Measurements from ENCODE around the gene CBLB.

The CBLB gene

DNA sequence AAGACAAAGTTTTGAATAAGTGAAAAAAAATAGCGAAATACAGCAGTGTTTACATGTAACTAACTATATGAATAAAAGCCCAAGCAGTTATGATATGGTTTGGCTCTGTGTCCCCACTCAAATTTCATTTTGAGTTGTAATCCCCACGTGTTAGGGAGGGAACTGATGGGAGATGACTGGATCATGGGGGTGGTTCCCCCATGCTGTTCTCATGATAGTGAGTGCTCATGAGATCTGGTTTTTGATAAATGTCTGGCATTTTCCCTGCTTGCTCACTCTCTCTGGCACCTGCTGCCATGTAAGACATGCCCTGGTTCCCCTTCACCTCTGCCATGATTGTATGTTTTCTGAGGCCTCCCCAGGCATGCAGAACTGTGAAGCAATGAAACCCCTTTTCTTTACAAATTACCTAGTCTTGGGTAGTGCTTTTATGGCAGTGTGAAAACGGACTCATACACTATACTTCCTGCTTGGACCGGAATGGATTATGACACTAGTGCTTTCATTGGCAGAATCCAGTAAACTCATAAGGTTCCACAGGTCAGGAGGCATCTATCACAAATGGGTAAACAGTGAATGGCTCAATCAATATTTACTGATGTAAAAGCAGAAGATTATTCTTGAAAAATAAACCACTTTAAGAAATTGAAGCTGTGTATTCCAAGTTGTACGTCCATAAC is 192.1 kb downstream of the CBLB start:
- no peak for DNase-seq

DNA sequence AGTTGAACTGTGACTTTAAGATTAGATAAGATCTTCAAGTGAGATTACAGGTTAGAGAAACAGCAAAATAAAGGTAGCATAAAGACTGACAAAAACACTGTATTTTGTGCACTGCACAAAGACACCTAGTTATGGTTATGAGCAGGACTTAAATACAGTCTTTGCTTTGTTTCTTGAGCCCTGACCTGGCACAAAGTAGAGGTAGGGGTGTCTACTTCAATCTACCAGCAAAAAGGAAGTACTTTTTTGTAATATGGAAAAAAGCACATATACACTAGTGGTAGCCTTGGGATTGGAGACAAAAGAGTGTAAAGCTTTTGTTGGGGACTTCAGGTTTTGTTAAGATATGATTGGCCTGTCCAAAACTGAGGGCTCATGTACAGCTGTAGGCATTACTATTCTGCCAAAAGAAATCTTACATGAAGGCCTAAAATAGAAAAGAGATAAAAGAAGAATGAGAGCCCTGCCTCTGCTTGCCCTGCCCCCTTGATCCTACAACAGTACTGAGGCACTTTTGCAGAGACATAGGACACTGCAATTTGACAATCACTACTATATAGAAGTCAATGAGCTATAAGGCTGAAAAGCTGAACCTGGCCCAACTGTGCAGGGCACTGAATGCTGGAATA is 194.3 kb downstream of the CBLB start:
- no peak for DNase-seq

DNA sequence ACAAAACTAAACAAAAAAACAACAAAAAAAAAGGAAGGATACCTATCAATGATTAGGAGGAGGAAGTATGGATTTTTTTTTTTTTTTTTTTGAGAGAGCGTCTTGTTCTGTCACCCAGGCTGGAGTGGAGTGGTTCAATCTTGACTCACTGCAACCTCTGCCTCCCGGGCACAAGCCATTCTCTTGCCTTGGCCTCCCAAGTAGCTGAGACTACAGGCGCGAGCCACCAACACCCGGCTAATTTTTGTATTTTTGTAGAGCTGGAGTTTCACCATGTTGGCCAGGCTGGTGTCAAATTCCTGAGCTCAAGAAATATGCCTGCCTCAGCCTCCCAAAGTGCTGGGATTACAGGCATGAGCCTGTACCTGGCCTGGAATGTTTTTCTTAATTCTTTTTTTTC is 195.8 kb downstream of the CBLB start:
- no peak for DNase-seq

DNA sequence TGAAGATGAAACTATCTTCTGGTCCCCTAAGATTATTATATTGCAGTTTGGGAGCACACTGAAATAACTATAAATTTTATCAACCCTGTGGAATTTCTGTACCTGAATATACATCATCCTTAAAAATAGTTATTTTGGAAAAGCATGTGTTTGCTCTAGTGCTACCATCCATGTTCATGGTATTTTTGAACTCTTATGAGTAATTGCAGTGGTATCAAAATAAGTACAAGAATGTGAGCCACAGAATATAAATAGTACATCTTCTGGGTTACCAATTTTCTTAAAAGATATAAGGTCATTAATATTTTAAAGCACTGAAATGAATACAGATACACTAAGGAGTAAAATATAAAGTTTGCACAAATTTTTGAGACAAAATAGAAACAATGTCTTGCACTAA is 206.5 kb downstream of the CBLB start:
- DNase-seq: no peak

DNA sequence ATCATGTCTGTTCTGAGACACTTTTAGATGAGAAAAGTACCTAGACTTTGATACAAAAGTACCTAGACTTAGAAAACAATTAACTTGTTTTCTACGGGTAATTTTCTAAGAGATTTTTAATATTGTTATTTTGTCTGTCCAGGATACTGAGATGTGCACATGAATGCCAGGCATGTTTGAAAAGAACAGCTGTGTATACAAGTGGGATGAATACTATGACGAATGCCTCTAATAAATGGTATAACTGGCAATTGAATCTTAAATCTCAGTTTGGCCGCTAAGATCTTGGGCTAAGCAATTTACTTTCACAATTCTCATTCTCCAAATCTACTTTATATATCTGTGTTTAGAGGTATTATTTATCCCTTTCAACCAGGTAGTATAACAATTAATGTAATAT is 207.4 kb downstream of the CBLB start:
- no peak for DNase-seq

DNA sequence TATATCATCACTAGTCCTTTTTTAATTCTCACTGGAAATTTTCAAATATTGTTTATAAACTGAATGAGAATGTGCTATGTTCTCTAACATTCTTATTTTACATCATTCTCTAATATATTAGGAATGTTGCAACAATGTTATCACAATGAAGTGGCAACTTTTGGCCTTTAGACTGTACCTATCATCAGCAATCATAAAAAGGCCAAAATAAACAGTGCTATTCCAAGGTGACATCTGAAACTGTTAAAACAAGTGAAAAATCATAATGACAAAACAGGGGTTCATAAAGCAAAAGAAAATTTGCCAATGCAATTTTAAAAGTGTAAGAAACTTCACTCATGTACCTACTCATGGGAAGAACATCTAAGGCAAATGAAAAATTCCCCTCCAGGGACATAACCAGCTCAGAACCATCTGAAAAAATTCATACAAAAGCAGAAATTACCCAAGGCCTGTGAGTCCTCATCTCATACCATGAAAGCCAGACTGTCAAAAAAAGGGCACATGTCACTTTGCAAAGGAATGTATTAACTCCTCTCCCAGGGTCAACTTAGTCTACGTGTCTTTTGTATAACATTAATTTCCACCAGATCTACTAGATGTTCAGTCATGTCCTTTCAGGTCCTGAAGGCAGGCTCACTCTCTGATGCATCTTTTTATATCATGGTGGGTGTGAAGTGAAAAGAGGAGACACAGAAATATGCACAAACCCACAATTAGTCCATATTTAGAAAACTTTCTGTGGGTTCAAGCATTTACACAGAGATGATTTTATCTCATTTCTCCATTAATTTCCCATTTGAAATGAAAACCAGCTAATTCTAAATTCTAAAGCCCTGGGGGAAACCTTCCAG is 211.9 kb downstream of the CBLB start:
- no peak for DNase-seq

DNA sequence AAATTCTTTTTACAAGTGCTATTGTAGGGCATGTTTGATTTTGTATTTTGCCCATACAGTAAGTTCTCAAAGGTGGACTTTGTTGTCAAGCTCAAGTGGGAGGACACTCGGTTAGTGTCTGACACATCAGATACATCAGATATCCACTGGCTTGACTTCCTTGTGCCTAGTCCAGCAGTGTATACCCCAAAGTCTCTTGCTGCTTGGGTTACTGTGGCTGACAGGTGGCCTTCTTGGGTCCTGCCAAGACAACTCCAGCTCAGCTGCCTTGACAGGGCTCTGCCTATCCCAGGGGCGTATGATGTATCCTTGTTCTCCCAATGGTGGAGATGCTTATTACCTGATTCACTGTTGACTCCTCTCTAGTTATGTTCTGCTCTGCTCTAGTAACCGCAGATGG is 214.9 kb downstream of the CBLB start:
- DNase-seq: no peak

DNA sequence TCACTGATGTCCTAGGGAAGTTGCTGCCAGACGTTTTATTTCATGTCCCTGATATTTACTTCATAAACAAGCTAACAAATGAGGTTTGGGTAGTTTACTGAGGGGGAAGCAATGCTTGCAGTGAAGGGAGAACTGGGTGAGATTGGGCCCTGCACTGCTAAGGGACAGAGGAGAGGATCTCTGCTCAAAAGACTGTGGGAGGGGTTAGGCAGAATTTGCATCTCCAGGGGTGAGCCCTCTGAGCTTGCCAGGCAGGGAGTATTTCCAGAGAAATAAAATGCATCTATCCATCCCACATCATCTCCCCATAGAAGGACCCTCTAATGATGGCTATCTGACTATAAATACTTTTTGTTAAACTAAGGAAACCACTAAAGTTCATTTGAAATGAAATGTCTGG is 215.6 kb downstream of the CBLB start:
- no peak for DNase-seq

DNA sequence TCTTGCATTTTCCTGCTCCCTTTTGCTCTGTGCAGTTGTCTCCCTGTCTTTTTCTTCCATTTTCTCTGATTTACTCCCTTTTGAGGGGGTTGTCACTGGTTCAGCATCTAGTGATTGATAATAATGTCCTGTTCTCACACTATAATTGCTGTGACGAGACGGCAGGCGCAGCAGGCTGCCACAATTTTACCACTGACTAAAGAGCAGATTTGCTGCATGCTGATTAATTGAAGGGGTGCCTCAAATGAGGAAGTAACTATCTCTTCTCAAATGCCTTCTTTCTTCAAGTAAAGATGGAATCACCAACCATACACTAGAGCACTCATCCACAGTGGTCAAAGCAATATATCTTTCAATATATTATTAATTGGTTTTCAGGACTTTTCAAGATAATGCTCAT is 219.3 kb downstream of the CBLB start:
- no peak for DNase-seq

DNA sequence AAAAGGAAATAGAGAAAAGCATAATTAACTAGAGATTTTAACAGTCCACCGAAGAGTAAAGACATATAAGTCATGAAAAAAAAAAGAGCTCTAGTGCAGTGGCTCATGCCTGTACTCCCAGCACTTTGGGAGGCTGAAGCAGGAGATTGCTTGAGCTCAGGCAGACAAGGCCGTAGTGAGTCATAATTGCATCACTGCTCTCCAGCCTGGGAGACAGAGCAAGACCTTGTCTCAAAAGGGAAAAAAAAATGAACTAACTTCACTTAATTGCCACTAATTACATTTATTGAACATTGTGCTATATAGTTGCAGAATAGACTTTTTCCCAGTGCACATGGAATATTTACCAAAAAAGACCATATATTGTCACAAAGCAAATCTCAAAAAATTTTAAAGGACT is 221.8 kb downstream of the CBLB start:
- no peak for DNase-seq

DNA sequence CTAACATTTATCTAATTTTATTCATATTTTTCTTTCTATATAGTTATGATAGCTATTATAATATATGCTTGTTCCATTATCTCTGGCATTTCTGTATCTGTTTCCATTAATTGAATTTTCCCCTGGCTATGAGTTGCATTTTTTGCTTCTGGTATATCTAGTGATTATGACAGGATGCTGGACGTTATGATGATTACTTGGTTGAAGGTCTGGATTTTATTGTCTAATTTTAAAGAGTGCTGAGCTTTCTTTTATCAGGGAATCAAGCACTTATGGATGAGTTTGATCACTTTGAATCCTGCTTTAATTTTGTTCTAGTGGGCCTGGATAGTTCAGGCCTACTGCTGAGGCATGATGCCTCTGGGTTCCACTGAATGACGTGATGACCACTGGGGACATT is 229.7 kb downstream of the CBLB start:
- no peak for DNase-seq

DNA sequence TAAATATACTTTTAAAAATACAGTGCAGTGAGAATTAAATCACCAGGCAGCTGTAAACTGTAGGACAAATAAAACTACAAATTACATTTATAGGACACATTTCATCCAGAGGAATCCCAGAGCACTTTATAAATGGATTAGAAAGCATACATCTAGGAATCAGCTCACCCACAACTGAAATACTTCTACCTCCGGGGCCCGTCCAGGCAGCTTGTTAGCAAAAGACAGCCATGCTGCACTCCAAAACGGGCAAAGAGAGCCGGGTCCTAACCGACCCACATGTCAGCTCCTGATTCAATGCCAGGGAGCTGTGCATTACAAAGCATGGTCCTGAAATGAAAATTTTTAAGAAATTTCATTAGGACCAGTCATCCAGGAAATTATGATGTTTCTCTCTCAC is 234.1 kb downstream of the CBLB start:
- no peak for DNase-seq

DNA sequence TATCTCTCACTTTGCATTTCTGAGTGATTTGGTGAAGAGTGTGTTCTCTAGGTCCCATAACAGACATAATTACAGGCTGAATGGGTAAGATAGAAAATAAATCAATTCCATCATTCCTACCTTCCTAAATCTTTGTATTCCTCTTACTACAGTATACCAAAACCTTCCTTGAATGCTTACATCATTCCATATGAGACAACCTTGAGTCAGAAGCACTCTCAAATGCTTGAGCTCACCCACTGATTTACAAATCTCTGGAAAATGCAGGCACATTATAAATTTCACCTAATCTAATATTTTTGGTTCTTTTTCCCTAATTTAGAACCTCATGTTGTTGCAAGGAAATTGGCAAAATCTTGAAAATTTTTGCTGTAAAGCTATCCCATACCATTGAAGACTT is 239.1 kb downstream of the CBLB start:
- DNase-seq: no peak

DNA sequence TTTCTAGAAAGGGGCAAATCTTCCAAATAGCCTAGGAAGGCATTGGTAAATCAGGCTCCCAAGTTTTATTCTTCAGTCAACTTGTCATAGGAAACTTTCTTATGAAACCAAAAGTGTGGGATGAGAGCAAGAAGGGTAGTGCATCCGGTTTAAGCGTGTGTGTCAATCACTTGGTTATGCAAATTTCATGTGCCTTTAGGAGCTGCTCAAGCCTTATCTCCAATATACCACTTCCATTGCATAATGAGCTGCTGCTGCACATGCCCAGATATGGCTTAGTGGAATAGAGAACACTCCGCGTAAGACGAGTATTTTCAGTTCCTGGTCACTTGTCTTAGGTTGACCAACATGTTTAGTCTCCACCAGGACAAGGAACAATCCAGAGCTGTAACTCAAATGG is 242.1 kb downstream of the CBLB start:
- DNase-seq: no peak

DNA sequence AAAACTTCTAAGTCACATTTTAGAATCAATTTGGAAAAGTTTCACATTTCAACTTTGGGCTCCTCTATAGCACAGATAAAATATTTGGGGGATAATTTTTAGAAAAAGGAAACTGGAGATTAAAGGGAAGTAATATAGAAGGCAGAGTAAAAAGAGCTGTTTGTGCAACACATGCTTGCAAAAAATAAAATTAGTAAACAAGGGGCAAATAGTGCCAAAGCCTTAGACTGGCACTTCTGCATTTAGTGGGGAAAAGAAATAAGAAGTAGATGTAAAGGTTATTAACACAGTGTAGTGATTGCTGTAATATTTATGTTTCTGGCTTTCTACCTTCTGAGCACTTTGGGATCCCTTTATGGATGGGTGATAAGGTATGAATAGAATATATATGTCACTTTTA is 246.6 kb downstream of the CBLB start:
- DNase-seq: no peak

DNA sequence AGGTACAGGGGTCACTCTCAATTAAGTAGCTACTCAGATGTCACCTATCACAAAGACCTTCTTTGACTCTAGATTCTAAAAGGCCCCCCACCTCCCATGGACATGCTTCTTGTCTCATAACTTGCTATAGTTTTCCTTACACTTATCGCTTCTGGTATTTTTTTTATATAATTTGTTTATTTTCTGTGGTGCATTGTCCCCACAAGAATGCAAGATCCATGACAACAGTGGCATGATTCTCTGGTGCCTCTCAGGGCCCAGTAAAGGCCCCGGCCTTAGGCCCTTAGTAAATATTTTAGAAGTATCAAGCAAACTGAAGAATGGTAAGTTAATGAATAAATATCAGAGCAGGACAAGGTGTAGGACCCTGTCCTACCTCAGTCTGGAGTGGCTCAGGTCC is 248.6 kb downstream of the CBLB start:
- DNase-seq: no peak

DNA sequence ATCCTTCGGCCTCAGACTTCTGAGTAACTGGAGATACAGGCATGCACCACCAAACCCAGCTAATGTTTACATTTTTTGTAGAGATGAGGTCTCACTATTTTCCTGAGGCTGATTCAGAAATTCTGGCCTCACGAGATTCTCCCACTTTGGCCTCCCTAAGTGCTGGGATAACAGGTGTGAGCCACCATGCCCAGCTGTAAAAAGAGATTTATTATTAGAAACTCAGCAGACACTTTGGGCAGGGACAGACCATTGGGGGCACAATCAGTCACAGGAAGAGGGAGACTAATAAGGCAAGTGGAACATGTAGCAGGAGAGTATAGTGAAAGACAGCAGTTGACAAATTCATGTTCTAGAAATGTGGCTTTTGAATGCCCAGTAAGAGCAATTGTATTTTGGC is 249.2 kb downstream of the CBLB start:
- DNase-seq: no peak

DNA sequence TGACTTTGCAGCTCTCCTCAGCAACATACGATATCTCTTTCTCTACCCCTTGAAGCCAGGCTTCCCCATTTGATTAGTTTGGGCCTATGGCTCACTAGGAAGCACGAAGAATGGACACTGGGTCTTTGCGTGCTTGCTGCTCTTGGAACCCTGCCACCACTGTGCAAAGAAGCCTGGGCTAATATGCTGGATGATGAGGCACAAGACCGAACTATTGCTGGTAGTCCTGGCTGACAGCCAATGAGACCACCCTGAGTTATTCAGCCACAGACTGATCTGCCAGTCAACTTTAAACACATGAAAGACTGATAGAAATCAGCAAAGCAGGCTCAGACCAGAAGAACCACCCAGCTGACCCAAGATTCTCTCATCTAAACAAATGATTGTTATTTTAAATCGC is 250.3 kb downstream of the CBLB start:
- no peak for DNase-seq

DNA sequence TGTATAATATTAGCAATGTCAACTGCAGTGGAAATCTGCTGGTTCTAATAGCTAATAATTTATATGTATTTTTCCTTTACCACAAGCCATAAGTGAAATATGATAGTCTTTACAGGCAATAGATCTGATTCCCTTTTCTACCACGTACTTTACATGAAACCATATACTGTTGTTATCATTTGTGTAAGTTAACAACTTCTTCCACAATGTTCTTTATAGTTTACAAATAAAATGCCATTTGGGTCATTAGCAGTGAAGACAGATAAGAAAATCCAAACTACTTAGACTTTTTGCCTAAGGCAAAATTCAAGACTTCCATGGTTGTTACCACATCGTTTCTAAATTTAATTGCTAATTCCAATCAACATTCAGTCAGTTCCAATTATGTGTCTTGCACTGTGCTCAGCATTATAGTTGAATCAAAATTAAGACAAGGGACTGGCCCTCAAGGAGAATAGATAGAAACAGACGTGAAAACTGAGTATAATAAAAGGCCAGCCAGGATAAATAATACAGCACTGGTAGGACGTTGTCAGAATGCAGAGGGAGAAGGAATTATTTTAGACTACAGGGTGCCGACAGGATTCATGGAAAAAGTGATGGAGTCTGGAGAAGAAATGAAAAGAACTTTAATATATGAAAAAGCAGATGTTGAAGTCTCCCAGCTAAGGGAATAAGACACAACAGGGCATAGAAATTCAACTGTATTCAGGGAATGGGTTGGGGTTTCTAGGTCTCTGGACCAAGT is 252.3 kb downstream of the CBLB start:
- DNase-seq: no peak

DNA sequence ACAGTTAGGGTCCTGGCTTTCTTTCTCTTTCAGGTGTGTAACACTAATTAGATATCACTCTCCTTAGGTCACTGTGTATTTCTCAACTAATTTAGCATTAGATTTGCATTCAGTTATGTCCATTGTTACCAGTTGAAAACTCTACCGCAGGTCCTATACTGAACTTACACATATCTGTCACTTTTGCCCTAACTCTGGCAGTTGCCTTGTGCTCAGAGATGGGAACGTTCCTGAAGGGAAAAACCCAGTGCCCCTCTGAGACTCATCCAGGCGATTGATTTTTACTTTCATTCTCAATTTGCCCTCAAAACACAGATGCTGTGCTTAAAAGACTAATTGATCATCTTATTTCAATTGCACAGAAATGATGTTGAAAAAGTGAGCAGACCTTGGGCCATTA is 253.0 kb downstream of the CBLB start:
- no peak for DNase-seq

DNA sequence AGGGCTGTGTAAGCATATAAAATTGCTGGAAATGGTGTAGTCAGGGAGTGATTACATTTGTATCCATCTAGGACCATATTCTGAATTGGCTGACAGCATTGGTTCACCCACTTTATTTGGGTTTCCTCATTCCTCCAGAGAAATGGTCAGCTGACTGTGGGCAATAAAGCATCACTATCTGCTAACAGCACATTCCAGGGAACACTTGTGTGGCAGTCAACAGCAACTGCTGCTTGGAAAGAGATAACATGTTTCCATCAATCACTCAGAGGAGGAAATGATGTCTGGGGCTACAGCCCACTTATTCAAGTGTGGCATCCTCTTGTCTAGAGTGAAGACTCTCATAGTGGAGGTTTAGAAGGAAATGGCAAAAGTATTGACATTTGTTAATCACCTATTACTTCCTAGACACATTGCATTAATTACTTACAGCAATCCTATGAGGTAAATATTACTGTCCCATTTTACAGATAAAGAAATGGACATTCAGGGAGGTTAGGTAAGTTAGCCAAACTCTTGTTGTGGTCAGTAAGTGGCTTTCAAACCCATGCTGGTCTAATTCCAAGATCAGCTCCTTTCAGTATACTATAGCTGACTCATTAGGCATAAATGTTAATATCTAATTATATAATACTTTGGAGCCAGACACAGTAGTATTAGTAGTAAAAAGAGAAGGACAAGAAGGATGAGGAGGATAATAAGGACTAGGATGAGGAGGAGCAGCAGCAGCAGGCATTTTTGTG is 254.4 kb downstream of the CBLB start:
- no peak for DNase-seq

DNA sequence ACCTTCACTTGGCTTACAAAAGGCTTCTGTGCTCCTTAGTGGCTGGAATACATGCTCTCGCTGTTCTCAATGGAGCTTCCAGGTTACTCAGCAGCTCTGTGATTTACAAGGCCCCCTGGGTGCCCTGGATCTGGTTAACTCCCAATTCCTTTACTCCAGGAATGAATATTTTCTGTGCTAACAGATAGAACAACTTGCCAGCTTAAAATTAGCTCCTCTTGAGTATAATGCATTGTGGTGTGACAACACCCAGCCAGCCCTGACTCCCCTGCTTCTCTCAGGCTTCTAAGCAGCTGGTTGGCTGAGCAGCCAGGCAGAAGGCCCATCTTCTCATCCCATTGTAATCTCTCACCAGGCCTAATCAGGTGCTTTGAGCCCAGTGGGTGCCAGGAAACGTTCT is 255.7 kb downstream of the CBLB start:
- DNase-seq: no peak

Measured in NCI-H2171 (cell line).